Activated naive CD4-positive, alpha-beta T cell treated with anti-CD3 and anti-CD28 coated beads, Interleukin-2, amount 50 U/mL, for 72 hours (primary cell): ENCODE measurements around the gene CENATAC. TPM values are rescaled to one million over a fixed set of nuclear protein-coding genes. Genes with fewer than 3 reads are reported as not detected.
A peak's percentile ranks its signal among the peaks of the same experiment; 100 is the strongest.
"Not testable (repeated sequence)": the region's sequence is repeated elsewhere in the genome, so short reads cannot be mapped to it uniquely, and the experiment has no call there.

Experiments
- ATAC-seq, 2 donors: fragments of 150-1000 bp; cut with Tn5 transposase; 2 replicates each; pipeline ENCODE4 v1.10.0; 2021; ENCODE audit warnings: mild to moderate bottlenecking in 2 of 2, moderate library complexity in 2 of 2
- DNase-seq, 2 donors: peaks; one replicate each; pipeline ENCODE4 v3.0.0; 2021 to 2022; ENCODE audit warnings: low spot score in 2 of 2
- H3K27ac Mint-ChIP-seq, 2 donors: one replicate each; pipeline ENCODE4 v1.8.0; 2022; ENCODE audit warnings: mild to moderate bottlenecking in 2 of 2, mixed read lengths in 2 of 2
- H3K36me3 Mint-ChIP-seq, 2 donors: one replicate each; pipeline ENCODE4 v1.8.0; 2022; ENCODE audit warnings: mixed read lengths in 2 of 2
- H3K9me3 Mint-ChIP-seq, 2 donors: one replicate each; pipeline ENCODE4 v1.8.0; 2022; ENCODE audit warnings: mixed read lengths in 2 of 2
- total RNA-seq, 2 donors: library from RNA; stranded (reverse); gene quantifications; one replicate each; pipeline ENCODE4 v1.2.3, GENCODE V29; 2022

Gene CENATAC
- total RNA-seq, 2 donors from 2014 or later, result 39.0 to 60.1 TPM

DNA sequence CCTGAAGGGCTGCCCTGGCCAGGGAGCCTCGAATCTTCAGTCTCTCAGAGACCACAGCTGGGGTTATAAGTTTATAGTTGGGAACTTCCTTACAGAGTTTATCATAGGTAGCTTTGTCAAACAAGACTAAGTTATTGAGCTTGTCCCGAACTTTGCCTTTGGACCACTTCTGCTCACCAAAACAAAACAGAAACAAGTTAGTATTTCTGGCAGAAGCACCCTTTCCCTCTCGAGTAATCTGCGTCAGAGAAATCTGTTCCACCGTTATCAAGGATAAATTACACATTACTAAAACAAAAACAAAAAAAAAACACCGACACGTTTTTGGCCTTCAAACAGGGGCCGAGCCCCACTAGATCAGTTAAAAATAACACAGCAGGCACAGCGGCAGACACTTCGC lies 19.4 kb downstream of the CENATAC start:
- H3K36me3 Mint-ChIP-seq, result peaks cover 49 to 52% of the 10 kb centered on the region in 2 donors
- ATAC-seq, DNase-seq, H3K9me3 Mint-ChIP-seq: not testable (repeated sequence)
- H3K27ac Mint-ChIP-seq, result peak overlapping the region; percentile 98 to 99

DNA sequence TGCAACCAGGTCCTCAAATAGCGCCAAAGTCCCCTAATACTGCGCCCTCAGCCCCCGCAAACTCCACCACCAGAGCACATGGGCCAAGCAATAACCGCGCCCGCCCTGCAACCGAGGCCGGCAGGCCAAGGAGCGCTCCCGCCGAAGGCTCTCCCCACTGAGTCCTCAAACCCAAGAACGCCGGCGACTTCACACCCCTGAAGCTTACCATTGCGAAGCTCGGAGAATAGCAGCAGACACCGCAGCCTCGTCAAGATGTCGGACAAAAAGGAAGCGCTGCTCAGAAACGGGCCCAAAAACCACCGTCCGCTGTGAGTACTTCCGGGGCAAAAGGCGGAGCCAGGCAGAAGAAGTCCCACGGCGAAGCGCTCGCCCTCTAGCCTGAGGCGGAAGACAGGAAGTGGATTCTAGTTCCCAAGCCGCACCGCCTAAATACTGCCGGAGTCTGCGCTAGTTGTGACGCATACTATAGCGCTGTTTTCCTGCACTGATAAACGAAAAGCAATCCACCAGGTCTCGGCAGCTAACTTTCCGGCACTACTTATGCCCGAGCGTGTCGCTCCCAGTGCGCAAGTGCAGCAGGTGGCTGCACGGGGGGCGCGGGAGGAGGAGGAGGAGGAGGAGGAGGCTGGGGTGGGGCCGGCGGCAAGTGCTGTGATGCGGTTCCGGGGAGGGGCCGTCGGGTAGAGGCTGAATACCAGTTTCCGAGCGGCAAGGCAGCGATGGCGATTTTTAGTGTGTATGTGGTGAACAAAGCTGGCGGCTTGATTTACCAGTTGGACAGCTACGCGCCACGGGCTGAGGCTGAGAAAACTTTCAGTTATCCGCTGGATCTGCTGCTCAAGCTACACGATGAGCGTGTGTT lies 20.4 kb downstream of the CENATAC start, which contains the start of the genes RPS25 and TRAPPC4:
Gene RPS25, minus strand, starts transcription at position 270 of the 865 bp plus-strand sequence. Its CDS starts 59 bp downstream, at position 211.
Gene TRAPPC4, plus strand, starts transcription at position 693 of the 865 bp plus-strand sequence. Its CDS starts 30 bp downstream, at position 723.
- ATAC-seq, result peak; percentile 92 to 95
- Mint-ChIP-seq H3K27ac (peak within 1 kb of the TSS; percentile 98 to 99), H3K9me3 (no peaks in the 10 kb centered on the region), H3K36me3 (peaks cover 49 to 54% of the 10 kb centered on the region in 2 donors)
- DNase-seq, result peak; percentile 91 to 95

DNA sequence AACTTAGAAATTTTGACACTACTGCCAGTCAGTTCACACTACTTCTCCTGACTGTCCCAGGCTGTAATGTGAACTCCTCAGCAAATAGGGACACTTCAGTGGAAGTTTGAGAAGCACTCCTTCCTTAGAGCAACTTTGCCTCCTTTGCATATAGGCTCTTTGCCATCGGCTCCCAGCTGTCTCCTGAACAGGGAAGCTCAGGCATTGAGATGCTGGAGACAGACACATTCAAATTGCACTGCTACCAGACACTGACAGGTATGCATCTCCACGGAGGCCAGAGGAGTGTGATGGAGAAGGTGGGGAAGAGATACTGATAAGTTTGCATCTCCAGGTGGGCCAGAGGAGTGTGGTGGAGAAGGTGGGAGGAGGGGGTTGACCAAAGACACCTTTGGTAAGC lies 22.1 kb downstream of the CENATAC start:
- DNase-seq (no peak), ATAC-seq (no peak)
- H3K27ac Mint-ChIP-seq, result peak overlapping the region; percentile 98 to 99
- no peaks in the 10 kb centered on the region for H3K9me3 Mint-ChIP-seq
- peaks cover 43 to 50% of the 10 kb centered on the region in 2 donors for H3K36me3 Mint-ChIP-seq

DNA sequence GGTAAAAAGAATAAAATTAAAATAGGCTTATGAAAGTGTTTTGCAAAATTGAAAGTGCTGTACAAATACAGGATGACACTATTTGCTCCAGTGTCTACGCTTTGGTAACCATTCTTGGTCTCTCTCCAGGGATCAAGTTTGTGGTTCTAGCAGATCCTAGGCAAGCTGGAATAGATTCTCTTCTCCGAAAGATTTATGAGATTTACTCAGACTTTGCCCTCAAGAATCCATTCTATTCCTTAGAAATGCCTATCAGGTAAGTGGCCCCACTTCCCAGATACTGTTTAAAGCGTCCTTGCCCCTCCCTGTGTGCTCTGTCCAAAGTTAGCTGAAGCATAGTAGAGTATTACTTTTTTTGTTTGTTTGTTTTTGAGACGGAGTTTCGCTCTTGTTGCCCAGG lies 23.7 kb downstream of the CENATAC start:
- DNase-seq (no peak), ATAC-seq (no peak)
- no peak overlapping the region for H3K27ac Mint-ChIP-seq
- H3K9me3 Mint-ChIP-seq, result no peaks in the 10 kb centered on the region
- H3K36me3 Mint-ChIP-seq, result peaks cover 32 to 42% of the 10 kb centered on the region in 2 donors

DNA sequence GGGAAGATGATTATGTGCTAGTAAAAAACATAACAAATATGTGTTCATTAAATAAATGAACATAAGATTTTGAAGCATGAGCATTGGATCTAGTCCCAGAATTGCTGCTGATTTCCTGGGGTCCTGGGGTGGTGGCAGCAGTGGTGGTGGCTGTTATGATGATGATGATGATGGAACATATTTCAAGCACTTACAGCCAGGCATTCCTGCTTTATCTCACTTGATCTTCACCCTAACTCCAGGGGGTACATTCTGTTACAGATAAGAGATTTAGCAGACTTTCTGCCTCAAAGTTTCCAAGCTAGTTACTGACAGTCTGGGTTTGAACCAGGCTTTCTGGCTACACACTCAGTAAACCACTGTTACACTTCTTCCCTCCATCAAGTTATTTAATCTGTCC lies 25.8 kb downstream of the CENATAC start:
- Mint-ChIP-seq H3K9me3 (no peaks in the 10 kb centered on the region), H3K36me3 (peaks cover 18 to 23% of the 10 kb centered on the region in 2 donors), H3K27ac (peak overlapping the region; percentile 5 to 61)
- DNase-seq, result no peak
- no peak for ATAC-seq

DNA sequence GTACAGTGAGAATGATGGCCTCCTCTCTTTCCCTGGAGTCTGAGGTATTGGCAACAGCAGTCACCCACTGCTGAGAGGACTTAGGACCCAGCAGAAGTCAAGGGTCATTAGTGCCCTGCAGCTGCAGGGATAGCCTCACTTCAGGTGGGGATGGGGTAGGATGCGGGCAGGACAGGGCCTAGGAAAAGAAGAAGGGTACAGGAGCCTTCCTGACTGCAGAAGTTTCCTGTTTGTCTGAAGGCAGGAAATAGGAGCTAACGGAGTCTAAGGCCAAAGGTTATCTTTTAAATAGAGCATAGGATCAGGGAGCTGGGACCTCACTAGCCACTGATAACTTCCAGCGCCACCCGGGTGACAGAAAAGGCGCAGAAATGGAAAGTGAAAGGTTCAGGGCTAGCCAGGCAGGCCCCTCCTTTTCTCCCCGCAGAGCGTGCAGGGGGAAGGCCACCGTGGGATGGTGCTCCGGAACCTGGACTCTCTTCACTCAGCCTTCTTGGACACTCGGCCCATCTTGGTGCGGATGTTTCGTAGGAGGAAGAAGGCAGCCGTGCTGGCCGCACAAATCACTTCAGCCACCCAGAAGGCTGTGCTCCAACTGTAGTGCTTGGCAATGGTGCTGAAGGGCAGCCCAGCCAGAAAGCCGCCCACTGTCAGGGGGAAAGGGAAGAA lies 26.6 kb downstream of the CENATAC start:
- no peak for ATAC-seq
- peak overlapping the region; percentile 61 to 96 for H3K27ac Mint-ChIP-seq
- peaks cover 14 to 28% of the 10 kb centered on the region in 2 donors for H3K36me3 Mint-ChIP-seq
- no peaks in the 10 kb centered on the region for H3K9me3 Mint-ChIP-seq
- DNase-seq, result no peak

DNA sequence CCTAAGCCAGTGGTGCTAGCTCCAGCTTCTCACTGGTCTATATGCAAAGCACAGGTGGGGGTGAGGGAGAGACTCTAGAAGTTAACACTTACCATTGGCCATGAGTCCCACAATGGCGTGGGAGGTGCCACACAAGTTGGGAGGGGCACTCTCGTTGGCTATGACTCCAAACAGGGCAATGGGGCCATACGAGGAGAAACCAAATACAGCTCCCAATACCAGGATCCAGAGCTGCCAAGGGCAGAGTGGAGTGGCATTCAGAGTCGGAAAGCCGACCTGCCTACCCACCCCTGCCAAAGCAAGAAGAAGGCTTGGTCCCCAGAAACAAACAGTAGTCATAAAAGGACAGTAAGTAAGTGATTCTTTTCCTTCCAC lies 27.1 kb downstream of the CENATAC start:
- ATAC-seq, result no peak
- H3K27ac Mint-ChIP-seq, result peak overlapping the region; percentile 21 to 96
- H3K36me3 Mint-ChIP-seq, result peaks cover 9 to 23% of the 10 kb centered on the region in 2 donors
- H3K9me3 Mint-ChIP-seq, result no peaks in the 10 kb centered on the region
- no peak for DNase-seq

DNA sequence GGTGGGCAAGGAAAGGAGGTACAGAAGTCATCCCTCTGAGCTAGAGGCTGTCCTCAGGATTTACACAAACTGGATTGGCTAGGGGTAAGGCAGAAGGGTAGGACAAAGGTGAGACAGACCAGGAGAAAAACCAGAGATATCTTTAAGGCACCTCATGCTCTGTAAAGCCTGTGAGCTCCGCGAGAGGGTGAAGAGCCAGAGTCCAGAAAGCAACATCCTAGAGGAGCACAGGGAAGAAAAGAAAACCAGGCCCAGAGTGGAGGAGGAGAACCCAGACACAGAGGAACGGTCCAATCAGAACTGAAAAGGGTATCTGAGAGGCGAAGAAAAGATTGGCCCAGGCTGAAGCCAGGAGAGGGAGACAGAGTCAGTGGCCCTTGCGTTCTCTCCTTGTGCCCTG lies 27.6 kb downstream of the CENATAC start:
- DNase-seq, result no peak
- Mint-ChIP-seq H3K36me3 (peaks cover 7 to 21% of the 10 kb centered on the region in 2 donors), H3K9me3 (no peaks in the 10 kb centered on the region), H3K27ac (peak overlapping the region; percentile 21 to 88)
- ATAC-seq, result no peak

DNA sequence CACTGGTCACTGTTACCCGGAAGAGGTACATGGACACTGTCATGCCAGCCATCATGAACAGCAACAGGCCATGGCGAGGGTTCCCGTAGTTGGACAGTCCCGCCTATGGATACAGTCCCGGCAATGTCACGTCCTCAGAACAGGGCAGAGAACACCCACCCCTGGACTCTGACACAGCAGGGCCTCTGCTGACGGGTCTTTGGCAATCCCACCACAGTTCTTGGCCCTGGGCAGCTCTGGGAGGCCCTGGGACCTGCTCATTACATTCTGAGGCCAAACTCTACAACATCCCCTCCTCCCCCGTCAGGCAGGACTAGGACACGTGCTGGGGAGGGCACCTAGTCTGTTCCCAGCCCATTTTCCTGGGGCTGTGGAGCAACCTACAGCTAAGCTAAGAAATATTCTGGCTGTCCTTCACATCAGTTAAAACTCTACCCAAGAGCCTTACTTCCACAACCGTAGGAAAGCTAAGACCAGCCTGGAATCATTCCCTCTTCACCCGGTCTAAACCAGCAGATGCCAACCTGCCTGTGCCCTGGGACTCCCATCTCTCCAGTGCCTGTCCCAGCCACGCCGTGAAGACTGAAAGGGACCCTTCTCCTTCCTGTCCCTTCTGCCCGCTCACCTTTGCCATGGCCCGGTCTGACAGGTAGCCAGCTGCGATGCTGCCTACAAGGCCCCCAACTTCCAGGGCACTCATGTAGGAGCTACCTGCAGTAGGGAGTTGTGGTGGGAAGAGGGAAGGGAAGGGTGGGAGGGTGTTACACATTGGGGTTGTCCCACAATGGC lies 28.2 kb downstream of the CENATAC start:
- Mint-ChIP-seq H3K9me3 (no peaks in the 10 kb centered on the region), H3K27ac (peak overlapping the region; percentile 21 to 50), H3K36me3 (peaks cover 7 to 21% of the 10 kb centered on the region in 2 donors)
- DNase-seq (no peak), ATAC-seq (no peak)

DNA sequence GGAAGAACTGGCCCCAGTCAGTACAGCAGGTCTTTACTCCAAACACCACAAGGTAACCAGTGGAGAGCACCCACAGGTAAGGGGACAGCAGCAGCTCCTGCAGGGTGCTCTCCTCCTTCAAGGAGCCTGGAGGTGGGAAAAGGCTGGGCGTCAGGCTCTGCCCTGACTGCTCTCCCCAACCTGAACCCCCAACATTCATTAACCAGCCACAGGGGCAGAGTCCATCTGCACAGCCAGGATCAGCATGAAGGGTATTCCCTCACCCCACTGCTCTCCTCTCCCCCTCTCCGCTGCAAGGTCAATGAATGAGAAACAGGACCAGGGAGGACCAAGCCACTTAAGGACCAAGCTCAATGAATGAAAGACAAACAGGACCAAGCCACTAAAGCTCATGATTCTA lies 29.0 kb downstream of the CENATAC start:
- Mint-ChIP-seq H3K9me3 (no peaks in the 10 kb centered on the region), H3K36me3 (peaks cover 7 to 21% of the 10 kb centered on the region in 2 donors), H3K27ac (no peak overlapping the region)
- ATAC-seq (no peak), DNase-seq (no peak)

DNA sequence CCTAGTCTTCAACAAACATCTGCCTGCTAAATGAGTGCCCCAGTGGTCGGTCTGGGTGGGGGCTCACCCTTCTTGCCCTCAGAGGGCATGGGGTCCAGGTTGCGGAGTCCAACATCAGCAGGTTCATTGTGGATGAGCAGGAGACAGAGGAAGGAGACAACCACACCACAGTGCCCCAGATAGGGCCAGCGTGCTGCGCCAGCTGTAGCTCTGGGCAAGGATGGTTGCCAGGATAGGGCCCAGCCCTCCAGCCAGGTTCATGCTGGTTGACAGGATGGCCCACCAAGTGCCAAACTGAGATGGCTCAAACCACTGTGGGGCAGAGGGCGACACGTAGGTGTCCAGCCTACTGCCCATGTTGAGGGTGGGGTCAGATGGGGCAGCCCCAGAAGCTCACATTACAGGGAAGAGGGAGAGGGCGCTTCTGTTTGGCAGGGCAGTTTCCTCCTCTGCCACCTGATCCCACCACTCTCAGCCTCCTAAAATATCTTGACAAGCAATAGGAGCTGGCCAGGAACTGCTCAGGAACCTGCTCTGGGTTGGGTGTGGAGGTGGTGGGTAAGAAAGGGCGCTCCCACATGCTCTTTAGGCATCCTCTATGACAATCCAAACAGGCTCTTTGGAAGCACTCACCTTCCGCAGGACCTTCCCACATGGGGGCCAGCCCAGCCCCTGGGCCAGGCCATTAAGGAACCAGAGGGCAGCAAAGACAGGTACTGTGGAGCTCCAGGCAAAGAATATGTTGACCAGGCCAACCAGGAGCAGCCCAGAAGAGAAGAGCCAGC lies 29.8 kb downstream of the CENATAC start:
- H3K27ac Mint-ChIP-seq, result no peak overlapping the region
- ATAC-seq (no peak), DNase-seq (no peak)
- H3K36me3 Mint-ChIP-seq, result peaks cover 7 to 21% of the 10 kb centered on the region in 2 donors
- H3K9me3 Mint-ChIP-seq, result no peaks in the 10 kb centered on the region

DNA sequence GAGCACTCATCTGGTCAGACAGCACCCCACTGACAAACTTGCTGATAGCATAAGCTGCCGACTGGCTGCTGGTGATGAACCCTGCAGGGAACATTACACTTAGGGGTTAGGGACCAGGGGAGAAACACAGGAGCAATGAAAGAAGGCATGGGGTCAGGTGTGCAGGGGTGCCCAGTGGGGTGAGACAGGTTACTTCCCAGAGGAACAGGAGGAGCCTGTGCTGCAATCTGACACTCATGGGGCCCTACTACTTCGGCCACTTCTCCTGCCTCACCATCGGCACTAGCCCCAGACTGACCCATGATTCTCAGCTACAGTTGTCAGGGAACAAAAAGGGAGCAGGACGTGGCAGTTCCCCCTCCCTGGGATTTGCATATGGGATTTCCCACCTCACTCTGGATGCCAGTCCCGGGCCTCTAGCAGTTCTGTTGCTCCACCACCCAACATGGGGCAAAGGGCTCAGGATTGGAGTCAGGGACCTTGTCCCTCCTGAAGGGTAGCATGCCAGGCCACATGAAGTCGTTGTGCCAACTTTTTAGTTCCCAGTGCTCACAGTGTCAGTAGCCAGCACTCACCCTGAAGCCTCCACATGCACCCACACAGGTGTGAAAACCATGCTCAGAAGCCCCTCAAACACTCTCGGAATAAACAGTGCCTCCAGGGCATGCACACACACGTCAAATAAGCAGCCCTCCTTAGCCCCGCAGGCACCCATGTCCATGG lies 30.6 kb downstream of the CENATAC start:
- H3K36me3 Mint-ChIP-seq, result peaks cover 7 to 17% of the 10 kb centered on the region in 2 donors
- ATAC-seq, result no peak
- peak overlapping the region in 1 of 2 donors; percentile 84 for H3K27ac Mint-ChIP-seq
- no peak for DNase-seq
- H3K9me3 Mint-ChIP-seq, result no peaks in the 10 kb centered on the region

DNA sequence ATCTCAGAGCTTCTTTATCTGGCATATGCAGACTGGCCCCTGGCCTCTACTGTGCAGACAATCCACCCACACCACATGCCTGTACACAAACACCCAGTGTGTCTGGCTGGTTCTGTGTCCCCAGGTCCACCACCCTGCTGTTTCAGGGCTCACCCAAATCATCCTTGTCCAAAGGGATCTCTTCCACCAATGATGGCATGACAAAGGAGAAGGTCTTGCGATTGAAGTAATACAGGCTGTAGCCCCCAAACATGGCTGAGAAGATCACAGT lies 31.1 kb downstream of the CENATAC start:
- DNase-seq (no peak), ATAC-seq (no peak)
- Mint-ChIP-seq H3K9me3 (no peaks in the 10 kb centered on the region), H3K27ac (peak overlapping the region in 1 of 2 donors; percentile 84), H3K36me3 (peaks cover 7 to 14% of the 10 kb centered on the region in 2 donors)

DNA sequence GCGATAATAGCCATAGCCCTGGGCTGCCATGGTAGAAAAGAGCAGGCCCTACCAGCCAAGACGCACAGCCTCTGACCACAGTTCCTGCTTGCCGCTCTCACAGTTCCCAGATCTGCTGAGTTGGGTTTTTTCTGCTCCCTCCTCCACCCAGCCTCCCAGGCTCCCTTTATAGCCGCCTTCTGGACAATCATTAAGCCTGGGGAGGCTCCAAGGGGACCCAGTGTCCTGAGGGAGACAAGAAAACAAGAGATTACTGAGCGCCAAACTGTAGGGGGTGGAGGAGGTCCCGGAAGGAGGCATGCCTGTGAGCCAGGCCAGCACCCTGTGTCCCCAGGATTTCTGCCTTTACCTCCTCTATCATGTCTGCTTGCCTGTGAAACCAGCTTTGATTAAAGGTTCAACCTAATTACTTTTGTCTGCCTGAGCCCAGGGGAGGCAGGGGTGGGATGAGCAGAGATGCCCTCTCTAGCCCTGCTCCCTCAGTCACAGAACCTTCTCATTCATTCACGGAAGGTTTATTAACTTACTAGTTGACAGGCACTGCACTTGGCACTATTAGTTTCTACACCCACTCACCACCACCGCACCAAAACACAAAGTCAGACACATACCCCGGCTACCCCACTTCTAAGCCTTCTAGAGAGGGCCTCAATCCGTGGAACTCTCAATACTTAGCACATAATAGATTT lies 31.5 kb downstream of the CENATAC start:
- DNase-seq (peak in 1 of 2 donors; percentile 38), ATAC-seq (peak; percentile 27 to 32)
- Mint-ChIP-seq H3K36me3 (peaks cover 7 to 14% of the 10 kb centered on the region in 2 donors), H3K27ac (peak overlapping the region; percentile 78 to 84), H3K9me3 (no peaks in the 10 kb centered on the region)

DNA sequence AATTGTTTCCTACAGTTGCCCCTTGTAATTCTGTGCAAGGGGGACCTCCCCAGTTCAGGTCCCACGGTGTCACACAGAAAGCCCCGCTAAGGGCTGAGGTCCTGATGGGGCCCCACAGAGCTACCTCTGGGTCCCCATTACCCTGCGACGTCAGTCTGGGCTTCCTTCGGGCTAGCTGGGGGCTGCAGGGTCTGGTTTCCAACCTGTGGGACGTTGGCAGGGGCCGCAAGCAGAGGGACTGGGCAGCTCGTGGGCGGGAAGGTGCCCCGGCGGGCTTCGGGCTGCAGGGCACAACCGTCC lies 32.0 kb downstream of the CENATAC start:
- peaks cover 7 to 9% of the 10 kb centered on the region in 2 donors for H3K36me3 Mint-ChIP-seq
- H3K27ac Mint-ChIP-seq, result peak overlapping the region; percentile 16 to 84
- ATAC-seq (peak; percentile 13 to 25), DNase-seq (no peak)
- H3K9me3 Mint-ChIP-seq, result no peaks in the 10 kb centered on the region
